SK-N-DZ (cell line): Measurements from ENCODE around the gene RSPH1.

ENCODE experiments used
- DNase-seq: peaks from one replicate; pipeline ENCODE4 v3.0.0-alpha.2; 2015; ENCODE audit warnings: low spot score

Gene RSPH1

GRCh38 chr21:42532466-42533181 lies 36.6 kb upstream of the RSPH1 start:
- no peak for DNase-seq

DNA sequence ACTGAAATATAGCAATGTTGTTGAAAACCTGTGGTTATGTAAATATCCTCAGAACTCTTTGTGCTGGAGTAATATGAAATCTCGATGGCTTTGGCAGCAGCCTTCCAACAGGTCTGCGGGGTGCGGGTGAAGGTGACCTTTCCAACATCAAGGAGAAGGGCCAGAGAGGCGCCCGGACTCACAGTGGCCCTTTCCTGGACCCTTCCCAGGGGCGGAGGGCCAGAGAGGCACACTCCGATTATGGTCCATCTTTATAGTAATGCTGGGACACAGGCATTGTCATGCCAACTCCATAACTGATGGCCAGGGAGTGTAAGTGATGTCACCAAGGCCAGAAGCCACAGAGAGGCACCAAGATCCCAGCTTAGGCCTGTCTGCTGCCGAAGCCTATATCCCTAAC lies 35.7 kb upstream of the RSPH1 start:
- DNase-seq, result no peak

DNA sequence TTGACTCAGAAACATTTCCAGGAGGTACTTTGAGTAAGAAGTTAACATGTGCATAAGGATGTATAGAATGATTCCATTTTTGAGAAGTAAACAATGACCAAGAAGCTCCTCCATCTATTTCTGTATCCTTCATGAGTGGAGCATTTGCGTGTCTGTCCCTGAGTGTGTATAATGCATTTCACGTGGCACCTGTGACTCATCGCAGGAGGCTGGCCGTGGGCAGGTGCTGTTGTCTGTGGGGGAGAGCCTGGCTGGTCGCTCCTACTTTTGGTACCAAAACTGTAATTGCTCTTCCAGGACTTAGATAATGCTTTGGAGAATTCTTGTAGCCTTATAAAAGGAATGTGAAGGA lies 34.1 kb upstream of the RSPH1 start:
- DNase-seq, result no peak

DNA sequence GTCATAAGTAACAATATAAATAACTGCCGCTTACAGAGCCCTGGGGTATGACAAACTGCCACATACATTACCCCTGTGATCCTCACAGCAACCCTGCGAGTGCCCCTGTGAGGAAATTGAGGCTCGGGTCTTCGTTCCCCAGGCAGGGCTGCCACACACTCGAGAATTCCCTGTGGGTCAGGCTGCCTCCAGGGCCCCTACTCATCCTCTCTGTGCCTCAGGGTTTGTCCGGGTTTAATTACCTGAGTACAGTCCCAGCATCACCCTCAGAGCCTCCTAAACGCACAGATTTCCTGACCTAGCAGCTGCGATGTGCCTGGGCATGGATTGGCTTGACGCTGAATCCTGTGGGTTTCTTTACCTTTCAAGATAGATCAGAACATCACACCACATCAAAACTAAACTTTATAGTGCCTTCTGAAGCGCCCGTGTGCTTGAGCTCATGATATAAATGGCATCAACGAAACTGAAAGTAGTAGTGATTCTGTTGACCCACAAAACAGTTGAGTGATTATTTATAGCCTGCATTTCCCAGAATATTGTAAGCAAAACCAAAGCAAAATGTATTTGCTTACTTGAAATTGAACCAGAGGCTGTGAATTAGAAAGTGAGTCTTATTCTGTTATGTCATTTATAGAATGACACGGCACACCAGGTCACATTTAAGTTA lies 31.6 kb upstream of the RSPH1 start:
- DNase-seq, result no peak

DNA sequence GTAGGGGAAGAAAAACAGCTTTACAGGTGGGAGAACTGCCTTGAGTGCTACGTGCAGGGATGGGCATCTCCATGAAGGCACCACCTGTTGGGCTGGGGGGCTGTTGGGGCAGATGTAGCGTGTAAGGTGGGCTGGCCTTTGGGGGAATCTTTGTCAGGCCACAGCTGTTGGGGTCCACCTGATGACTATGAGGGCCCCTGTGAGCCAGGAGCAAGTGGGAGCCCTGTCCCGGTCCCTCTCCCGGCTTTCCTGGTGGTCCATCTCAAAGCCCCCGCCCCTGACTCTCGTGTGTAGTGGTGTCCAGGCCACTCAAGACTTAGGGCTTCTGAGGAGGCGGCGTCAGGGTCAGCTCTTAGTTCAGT lies 31.1 kb upstream of the RSPH1 start:
- no peak for DNase-seq

- no peak for DNase-seq
These were observed 30.3 kb upstream of the RSPH1 start for GRCh38 chr21:42526379-42526727.

DNA sequence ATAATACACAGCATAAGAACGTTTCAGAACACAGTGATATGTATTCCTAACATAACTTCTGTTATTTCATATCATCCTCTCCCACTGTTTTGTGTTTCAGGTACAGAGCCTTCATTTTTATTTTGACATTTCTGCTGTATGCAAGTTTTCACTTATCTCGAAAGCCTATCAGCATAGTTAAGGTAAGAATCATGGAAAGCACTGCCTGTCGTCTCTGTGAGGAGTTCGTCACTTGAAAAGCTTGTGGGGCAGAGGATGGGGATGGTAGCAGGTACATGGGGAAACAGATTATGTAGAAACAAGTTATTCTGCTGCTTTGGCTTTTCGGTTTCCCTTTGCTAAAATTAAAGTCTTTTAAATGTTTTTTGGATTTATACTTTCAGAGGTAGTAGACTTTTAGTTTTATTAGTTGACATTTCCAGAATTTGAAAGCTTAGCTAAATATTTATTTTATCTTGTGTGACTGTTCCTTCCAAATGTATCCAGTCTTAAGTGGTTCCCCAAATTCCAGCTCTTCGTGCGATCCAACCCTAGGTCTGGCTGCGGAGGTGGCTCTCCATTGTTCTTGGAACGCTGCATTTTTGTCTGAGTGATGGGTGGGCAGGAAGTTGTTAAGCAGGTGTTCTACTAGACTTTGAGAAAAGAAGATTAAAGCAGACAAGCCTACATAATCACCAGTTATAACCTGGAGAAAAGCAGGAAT lies 29.8 kb upstream of the RSPH1 start:
- no peak for DNase-seq

DNA sequence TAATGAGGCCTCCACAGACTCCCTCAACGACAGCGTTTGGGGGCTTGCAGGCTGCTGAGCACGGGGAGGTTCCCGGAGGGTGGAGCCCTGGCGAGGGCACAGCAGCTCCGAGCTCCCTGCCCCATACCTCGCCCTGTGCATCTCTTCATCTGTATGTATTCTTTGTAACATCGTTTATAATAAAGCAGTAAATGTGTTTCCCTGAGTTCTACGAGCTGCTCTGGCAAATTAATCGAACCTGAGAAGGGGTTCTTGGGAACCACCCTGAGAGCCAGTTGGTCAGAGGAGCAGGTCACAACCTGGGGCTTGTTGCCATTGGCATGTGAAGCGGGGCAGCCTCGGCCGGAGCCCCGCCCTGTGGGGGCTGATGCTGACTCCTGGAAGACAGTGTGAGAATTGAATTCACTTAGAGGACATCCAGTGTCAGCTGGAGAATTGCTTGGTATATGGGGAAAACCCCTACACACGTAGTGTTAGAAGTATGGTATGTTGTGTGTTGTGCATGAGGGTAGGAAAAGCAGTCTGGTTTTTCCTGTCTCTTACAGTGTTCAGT lies 29.1 kb upstream of the RSPH1 start:
- DNase-seq, result no peak

- peak; percentile 21 for DNase-seq
These were observed 28.5 kb upstream of the RSPH1 start for GRCh38 chr21:42524341-42525028.

DNA sequence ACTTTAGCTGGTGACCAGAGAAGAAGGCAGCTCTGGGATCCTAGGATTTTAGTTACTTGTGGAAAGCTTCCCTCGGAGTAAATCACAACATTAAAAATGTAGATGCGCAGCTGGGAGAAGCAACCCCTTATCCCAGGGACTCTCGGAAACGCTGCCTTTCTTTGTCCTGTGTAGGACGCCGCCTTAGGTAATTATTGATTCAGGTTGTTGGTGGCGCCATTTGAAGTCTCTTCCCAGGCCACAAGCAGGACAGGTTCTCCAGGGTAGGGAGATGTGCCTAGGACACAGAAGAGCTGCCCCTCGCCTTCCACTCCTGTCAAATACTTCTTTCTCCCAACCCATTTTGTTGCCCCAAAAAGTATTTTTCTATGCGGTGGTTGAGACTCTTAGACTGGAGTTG lies 27.9 kb upstream of the RSPH1 start:
- no peak for DNase-seq

- DNase-seq, result no peak
These were observed 27.2 kb upstream of the RSPH1 start for GRCh38 chr21:42523211-42523610.

DNA sequence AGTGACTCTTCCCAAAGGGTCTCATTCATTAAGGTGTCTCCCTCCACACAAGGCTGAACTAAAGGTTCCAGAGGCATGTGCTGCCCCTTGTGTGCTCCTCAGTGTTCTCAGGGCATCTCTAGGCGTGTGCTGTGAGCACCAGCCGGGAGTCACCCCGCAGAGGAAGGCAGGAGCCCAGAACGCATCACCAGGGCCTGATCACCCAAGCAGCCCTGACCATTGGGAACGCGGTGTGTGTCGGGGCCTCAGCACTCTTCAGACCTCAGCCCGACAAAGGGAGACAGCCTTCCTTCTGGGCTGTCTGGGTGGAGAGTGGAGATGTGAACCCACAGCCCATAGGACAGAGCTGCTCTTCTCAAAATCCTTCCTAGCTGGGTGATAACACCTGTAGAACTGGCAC lies 26.7 kb upstream of the RSPH1 start:
- DNase-seq, result no peak

DNA sequence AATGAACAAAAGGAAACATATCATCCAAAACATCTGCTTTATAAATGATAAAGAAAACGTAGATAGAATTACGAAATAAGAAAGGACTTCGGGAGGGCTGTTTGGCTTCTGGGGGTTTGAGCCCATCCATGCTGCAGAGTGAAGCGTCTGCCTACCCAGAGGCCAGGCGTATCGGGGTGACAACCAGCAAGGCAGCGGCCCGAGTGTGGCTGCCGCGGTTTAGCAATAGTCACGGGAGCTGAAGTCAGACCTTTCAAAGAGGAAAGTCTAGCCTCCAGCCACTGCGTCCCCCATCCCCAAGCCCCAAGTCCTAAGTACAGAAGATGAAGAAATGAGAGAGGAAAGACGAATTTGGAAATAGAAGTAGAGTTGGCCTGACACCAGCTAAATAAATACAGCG lies 26.2 kb upstream of the RSPH1 start:
- DNase-seq, result no peak

- no peak for DNase-seq
These were observed 25.8 kb upstream of the RSPH1 start for GRCh38 chr21:42521805-42522204.

DNA sequence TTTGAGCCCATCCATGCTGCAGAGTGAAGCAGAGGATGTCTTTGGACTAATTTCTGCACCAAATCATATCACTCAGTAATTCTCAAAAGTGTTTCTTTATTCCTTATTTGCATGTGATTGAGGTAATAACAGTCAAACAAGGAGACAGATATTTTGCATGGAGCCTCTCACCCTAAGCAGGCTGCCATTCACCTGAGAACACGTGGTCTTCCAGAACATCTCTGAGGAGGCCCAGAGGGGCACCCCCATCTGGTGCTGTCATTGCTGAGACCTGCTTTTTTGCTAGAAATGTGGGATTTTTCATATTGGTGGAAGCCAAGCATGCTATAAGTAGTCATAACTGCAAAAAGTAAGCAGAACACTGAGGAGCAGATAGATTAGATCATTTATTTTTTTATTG lies 25.4 kb upstream of the RSPH1 start:
- DNase-seq, result no peak

DNA sequence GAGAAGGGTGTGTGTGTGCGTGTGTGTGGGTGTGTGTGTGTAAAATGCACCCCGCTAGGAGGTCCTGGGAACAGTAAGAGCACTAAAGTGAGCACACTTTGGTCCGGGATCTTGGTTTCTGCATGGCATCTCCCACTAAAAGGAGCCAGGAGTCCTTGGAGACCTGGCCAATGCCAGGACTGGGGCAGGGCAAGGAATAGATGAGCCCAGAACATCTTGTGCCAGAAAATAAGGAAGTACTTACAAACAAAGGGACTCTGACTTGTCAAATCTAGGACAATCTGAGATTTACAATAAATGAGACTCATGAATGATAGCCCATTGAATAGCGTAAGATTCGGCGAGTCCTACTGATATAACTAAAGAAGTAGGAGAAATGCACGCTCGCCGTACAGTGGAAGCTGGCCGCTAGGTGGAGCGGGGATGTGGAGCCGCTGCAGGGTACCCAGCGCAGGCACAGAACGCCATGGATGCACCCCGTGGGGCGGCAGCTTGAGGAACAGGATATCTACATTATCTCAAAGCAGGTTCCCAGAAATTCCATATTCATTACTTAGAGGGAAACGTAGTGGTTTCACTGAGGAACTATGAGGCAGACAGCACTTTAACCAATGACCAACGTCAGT lies 24.7 kb upstream of the RSPH1 start:
- DNase-seq, result no peak

GRCh38 chr21:42518626-42519025 lies 22.6 kb upstream of the RSPH1 start:
- no peak for DNase-seq

- DNase-seq, result no peak
These were observed 22.2 kb upstream of the RSPH1 start for GRCh38 chr21:42518215-42518614.

- no peak for DNase-seq
These were observed 19.9 kb upstream of the RSPH1 start for GRCh38 chr21:42515708-42516502.

DNA sequence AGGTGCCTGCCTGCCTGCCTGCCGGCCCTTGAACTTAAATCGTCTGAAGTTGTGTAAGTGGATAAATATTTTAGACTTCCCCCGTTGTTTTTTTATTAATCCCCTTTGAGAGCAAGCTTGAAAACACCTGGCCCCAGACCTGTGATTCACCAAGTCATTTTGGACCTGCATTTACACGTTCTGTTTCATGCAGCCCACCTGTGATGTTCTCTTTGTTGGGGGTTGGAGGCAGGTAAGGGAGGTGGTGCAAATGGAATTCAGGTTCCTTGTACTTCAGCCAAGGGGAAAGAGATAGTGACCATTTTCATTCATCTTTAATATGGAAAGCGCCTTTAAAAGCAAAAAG lies 18.8 kb upstream of the RSPH1 start:
- no peak for DNase-seq
